Measurements from ENCODE around the gene TUBA1B. TPM values are rescaled to one million over a fixed set of nuclear protein-coding genes. Genes with fewer than 3 reads are reported as not detected.
A peak's percentile ranks its signal among the peaks of the same experiment; 100 is the strongest.

TUBA1B gene
- total and polyA plus RNA-seq, 2 of the 8 experiments (the other 6 are each of a cell fraction or from before 2014, with no cell fraction given) = 2,092 to 6,837 TPM

- peak; percentile 71; the same call in 1 of the 2 replicates for TF ChIP-seq EGR1 (IDR thresholded peaks at IDR 0.05; ENCODE audit: borderline replicate concordance, low read depth, low read length)
- TF ChIP-seq CTCF (IDR thresholded peaks at IDR 0.05; ENCODE audit: control extremely low read depth in 1 of 3, insufficient read depth in 1 of 3, low read depth in 1 of 3, low read length in 3 of 3) = peak; percentile 42 to 48 (median 47)
- TF ChIP-seq YY1 (IDR thresholded peaks at IDR 0.05; ENCODE audit: low read depth, low read length) = 0 out of 2 replicates have a peak, but pooled peaks have one; percentile 28
- TF ChIP-seq KDM1A (IDR thresholded peaks at IDR 0.05; ENCODE audit: borderline replicate concordance, low read length) = peak; percentile 99
Measured at GRCh38 chr12:49092086-49092815, 38.9 kb downstream of the TUBA1B start (continued).
